HepG2 (cell line): ENCODE data around the gene RHOT1. TPM values are rescaled to one million over a fixed set of nuclear protein-coding genes. Genes with fewer than 3 reads are reported as not detected.

ENCODE experiments used
- ATAC-seq: fragments of 200-7000 bp; cut with Tn5 transposase; 3 replicates; pipeline ENCODE4 v1.9.1; 2020; ENCODE audit warnings: mild to moderate bottlenecking, moderate library complexity
- BruUV-seq: library from RNA; stranded (reverse); fragments of 400-500 nt; replicated peaks from 2 replicates; lab custom pipeline; 2021; lab: Mats Ljungman, UMichigan
- CTCF ChIA-PET: fragments of 300-600 bp; formaldehyde crosslinking; extraction: SDS; loops from one replicate; lab custom pipeline; 2021; ENCODE audit warnings: low total read pairs, inconsistent platforms, low intra/inter-chr PET ratio; lab: Yijun Ruan, JAX
- POLR2A ChIA-PET: fragments of 350-600 bp; sonication (Branson Sonifier 250); formaldehyde crosslinking; loops from one replicate; lab custom pipeline; 2020; ENCODE audit warnings: antibody characterized with exemption, inconsistent platforms; lab: Yijun Ruan, JAX
- DNase-seq: peaks from one replicate; pipeline ENCODE4 v3.0.0-alpha.2; 2015; ENCODE audit warnings: low spot score
- FAIRE-seq: peaks from 3 replicates; lab custom pipeline; 2011; peaks lifted over from hg19 to GRCh38; lab: Jason Lieb, UNC
- H2AFZ ChIP-seq: one replicate; pipeline ENCODE4 v1.6.1; 2011; ENCODE audit warnings: low read length, inconsistent platforms
- H3K27ac ChIP-seq: fragments of 300-600 bp; 3 replicates; pipeline ENCODE4 v1.8.0; 2011; ENCODE audit warnings: mixed run types, mild to moderate bottlenecking, mixed read lengths, low read length, inconsistent platforms; ENCODE audit not compliant: insufficient read depth; ENCODE audit errors: extremely low read length
- H3K27me3 ChIP-seq, 2 experiments: fragments of 200-600 bp in 1 of 2; 2 replicates in 1 of 2; 3 replicates in 1 of 2; pipeline versions ENCODE4 v1.6.0 to v1.8.0; 2011; ENCODE audit warnings: low read length in 2 of 2, mild to moderate bottlenecking in 2 of 2, moderate library complexity in 2 of 2, inconsistent platforms in 1 of 2; ENCODE audit not compliant: insufficient read depth in 2 of 2, control insufficient read depth in 1 of 2
- H3K36me3 ChIP-seq, 2 experiments: fragments of 200-600 bp in 1 of 2; replicated peaks in 1 of 2; 2 replicates in 1 of 2; 3 replicates in 1 of 2; pipeline versions ENCODE4 v1.5.1 to v1.8.0; 2011; ENCODE audit warnings: low read length in 2 of 2, inconsistent platforms in 1 of 2; ENCODE audit not compliant: insufficient read depth in 2 of 2, control insufficient read depth in 1 of 2
- H3K4me1 ChIP-seq: 2 replicates; pipeline ENCODE4 v1.5.1; 2012; ENCODE audit warnings: low read length, inconsistent platforms; ENCODE audit not compliant: insufficient read depth
- H3K4me2 ChIP-seq: 2 replicates; pipeline ENCODE4 v1.6.0; 2011; ENCODE audit warnings: low read depth, low read length, inconsistent platforms
- H3K4me3 ChIP-seq, 3 experiments: fragments of 200-600 bp in 1 of 3; sonication (generic), shearing (Covaris generic) in 1 of 3; replicated peaks in 1 of 3; 2 replicates each; pipeline ENCODE4 v1.5.1; 2011 to 2016; ENCODE audit warnings: low read length in 3 of 3, inconsistent platforms in 2 of 3, low read depth in 2 of 3, mild to moderate bottlenecking in 2 of 3, control low read depth in 1 of 3, mixed read lengths in 1 of 3; ENCODE audit not compliant: insufficient read depth in 1 of 3
- H3K79me2 ChIP-seq: one replicate; pipeline ENCODE4 v1.6.1; 2011; ENCODE audit warnings: low read length, inconsistent platforms; ENCODE audit not compliant: insufficient read depth
- H3K9ac ChIP-seq: 2 replicates; pipeline ENCODE4 v1.6.0; 2011; ENCODE audit warnings: mild to moderate bottlenecking, low read depth, low read length, inconsistent platforms; ENCODE audit not compliant: insufficient read depth
- H3K9me3 ChIP-seq: 2 replicates; pipeline ENCODE4 v1.5.1; 2012; ENCODE audit warnings: mild to moderate bottlenecking, low read length
- H4K20me1 ChIP-seq: 2 replicates; pipeline ENCODE4 v1.6.0; 2011; ENCODE audit warnings: inconsistent platforms, mild to moderate bottlenecking, low read length, moderate library complexity; ENCODE audit not compliant: insufficient read depth
- AGO2 ChIP-seq: fragments of 200-400 bp; formaldehyde crosslinking; optimal IDR thresholded peaks from 2 replicates; pipeline ENCODE3; 2017; ENCODE audit warnings: mild to moderate bottlenecking, low read depth, low read length, moderate library complexity
- BRCA1 ChIP-seq: sonication (generic); formaldehyde crosslinking; IDR thresholded peaks from 2 replicates; pipeline ENCODE4 v1.4.0; 2020; ENCODE audit warnings: missing genetic modification reagents
- CENPX ChIP-seq: sonication (generic); formaldehyde crosslinking; IDR thresholded peaks from 2 replicates; pipeline ENCODE4 v1.9.0; 2021; ENCODE audit warnings: mild to moderate bottlenecking, missing genetic modification reagents, moderate library complexity
- CREB3 ChIP-seq: sonication (generic); formaldehyde crosslinking; IDR thresholded peaks from 2 replicates; pipeline ENCODE4 v1.5.0; 2020; ENCODE audit warnings: missing genetic modification reagents
- GATAD1 ChIP-seq: IDR thresholded peaks from 2 replicates; pipeline ENCODE4 v1.6.1; 2016; ENCODE audit warnings: missing genetic modification reagents, missing compliant biosample characterization
- GZF1 ChIP-seq: sonication (generic); formaldehyde crosslinking; IDR thresholded peaks from 2 replicates; pipeline ENCODE4 v1.5.1; 2020; ENCODE audit warnings: mild to moderate bottlenecking, missing genetic modification reagents
- KLF13 ChIP-seq: sonication (generic); formaldehyde crosslinking; IDR thresholded peaks from 2 replicates; pipeline ENCODE4 v1.4.0; 2020; ENCODE audit warnings: mild to moderate bottlenecking, missing genetic modification reagents
- KMT2A ChIP-seq: sonication (generic); formaldehyde crosslinking; IDR thresholded peaks from 2 replicates; pipeline ENCODE4 v1.4.0; 2020; ENCODE audit warnings: missing genetic modification reagents
- MIER3 ChIP-seq: IDR thresholded peaks from 2 replicates; pipeline ENCODE4 v1.6.1; 2016; ENCODE audit warnings: missing compliant biosample characterization, borderline replicate concordance
- MYNN ChIP-seq: sonication (generic); formaldehyde crosslinking; IDR thresholded peaks from 2 replicates; pipeline ENCODE4 v1.4.0; 2020; ENCODE audit warnings: mild to moderate bottlenecking, low read depth, missing genetic modification reagents
- REL ChIP-seq: sonication (generic); formaldehyde crosslinking; conservative IDR thresholded peaks from 2 replicates; pipeline ENCODE4 v1.8.0; 2022; ENCODE audit warnings: mild to moderate bottlenecking, missing genetic modification reagents, moderate library complexity
- STAT5B ChIP-seq: sonication (generic); formaldehyde crosslinking; IDR thresholded peaks from 2 replicates; pipeline ENCODE4 v1.4.0; 2020; ENCODE audit warnings: missing genetic modification reagents
- XRCC5 ChIP-seq: fragments of 200-400 bp; formaldehyde crosslinking; optimal IDR thresholded peaks from 2 replicates; pipeline ENCODE3; 2017; ENCODE audit warnings: mild to moderate bottlenecking, low read length
- YEATS2 ChIP-seq: sonication (generic); formaldehyde crosslinking; IDR thresholded peaks from 2 replicates; pipeline ENCODE4 v1.4.0; 2020; ENCODE audit warnings: missing genetic modification reagents, borderline replicate concordance
- ZNF121 ChIP-seq: sonication (generic); formaldehyde crosslinking; IDR thresholded peaks from 2 replicates; pipeline ENCODE4 v1.5.0; 2020; ENCODE audit warnings: mild to moderate bottlenecking, missing genetic modification reagents
- WGBS: methylation state at CpG from one replicate; pipeline ENCODE4 v1.1.6; 2017; ENCODE audit warnings: low lambda C conversion rate; 5-methylcytosine and 5-hydroxymethylcytosine counted together
- in situ Hi-C: cut with HindIII; loops from 2 replicates; pipeline ENCODE4 v1.10.0; 2017; ENCODE audit warnings: low pct_unique_long_range_greater_than_20kb; ENCODE audit not compliant: extremely low pct_ligation_motif_present
- intact Hi-C: fragments of 100-400 bp; cut with micrococcal nuclease; formaldehyde crosslinking; loops from one replicate; pipeline ENCODE4 v1.10.0; 2022; ENCODE audit not compliant: unreplicated experiment
- polyA plus RNA-seq, 8 experiments: library from polyadenylated mRNA; depleted of rRNA in 3 of 8; stranded (reverse) in 7 of 8; unstranded in 1 of 8; fragments of >200 nt; fragmentation: Illumina TruSeq in 4 of 8; extraction: Trizol in 4 of 8; gene quantifications; 2 replicates each; pipeline versions ENCODE4 v1.2.1 to v1.2.3, GENCODE V29; 2011 to 2016; ENCODE audit warnings: low read depth in 4 of 8, missing spikeins in 1 of 8, mixed read lengths in 1 of 8; ENCODE audit not compliant: insufficient read depth in 1 of 8
- total RNA-seq, 5 experiments: library from RNA; depleted of rRNA; stranded (reverse); fragments of >200 nt; fragmentation: Illumina TruSeq; extraction: Trizol; gene quantifications; 2 replicates each; pipeline ENCODE4 v1.2.3, GENCODE V29; 2016; ENCODE audit warnings: low read depth in 1 of 5
- TF ChIP-seq, protein P1 (sequence below): sonication (generic); formaldehyde crosslinking; IDR thresholded peaks from 2 replicates; pipeline ENCODE4 v1.5.0; 2020; ENCODE audit warnings: mild to moderate bottlenecking, missing genetic modification reagents, borderline replicate concordance
- TF ChIP-seq, protein P2 (sequence below): sonication (generic); formaldehyde crosslinking; IDR thresholded peaks from 2 replicates; pipeline ENCODE4 v1.4.0; 2020; ENCODE audit warnings: missing genetic modification reagents, mild to moderate bottlenecking, borderline replicate concordance

The RHOT1 gene
- total and polyA plus RNA-seq, 2 of the 13 experiments (the other 11 are each of a cell fraction or from before 2014, with no cell fraction given) = 25.6 to 41.5 TPM

DNA sequence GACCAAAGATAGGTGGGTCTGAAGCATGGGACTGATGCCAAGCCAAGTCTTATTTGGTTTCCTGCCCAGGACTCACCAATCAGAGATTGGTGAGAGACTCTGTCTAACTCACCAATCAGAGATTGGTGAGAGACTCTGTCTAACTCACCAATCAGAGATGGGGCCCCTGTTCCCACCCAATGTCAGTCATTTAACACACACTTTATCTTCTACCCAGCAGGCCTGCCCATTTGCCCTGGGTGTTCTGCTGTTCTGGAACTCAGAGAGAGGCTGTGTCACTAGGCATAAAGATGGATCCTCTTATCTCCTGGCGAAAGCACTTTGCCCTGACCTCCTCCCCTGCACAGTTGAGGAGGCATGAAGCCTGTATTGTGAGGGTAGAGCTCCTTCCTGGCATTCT is 5.4 kb upstream of the RHOT1 start:
- ATAC-seq (no peak), FAIRE-seq (no peak), DNase-seq (no peak)
- H3K36me3 ChIP-seq = no peaks in the 10 kb centered on the region
- no peak overlapping the region for H2AFZ ChIP-seq
- no peaks in the 10 kb centered on the region for H3K79me2 ChIP-seq
- CTCF ChIA-PET = no interaction called here
- H3K27ac ChIP-seq = no peak overlapping the region
- in situ Hi-C loops (no loop called here), intact Hi-C loops (no loop called here)
- H3K4me2 ChIP-seq = no peak overlapping the region
- TF ChIP-seq, protein P1, sequence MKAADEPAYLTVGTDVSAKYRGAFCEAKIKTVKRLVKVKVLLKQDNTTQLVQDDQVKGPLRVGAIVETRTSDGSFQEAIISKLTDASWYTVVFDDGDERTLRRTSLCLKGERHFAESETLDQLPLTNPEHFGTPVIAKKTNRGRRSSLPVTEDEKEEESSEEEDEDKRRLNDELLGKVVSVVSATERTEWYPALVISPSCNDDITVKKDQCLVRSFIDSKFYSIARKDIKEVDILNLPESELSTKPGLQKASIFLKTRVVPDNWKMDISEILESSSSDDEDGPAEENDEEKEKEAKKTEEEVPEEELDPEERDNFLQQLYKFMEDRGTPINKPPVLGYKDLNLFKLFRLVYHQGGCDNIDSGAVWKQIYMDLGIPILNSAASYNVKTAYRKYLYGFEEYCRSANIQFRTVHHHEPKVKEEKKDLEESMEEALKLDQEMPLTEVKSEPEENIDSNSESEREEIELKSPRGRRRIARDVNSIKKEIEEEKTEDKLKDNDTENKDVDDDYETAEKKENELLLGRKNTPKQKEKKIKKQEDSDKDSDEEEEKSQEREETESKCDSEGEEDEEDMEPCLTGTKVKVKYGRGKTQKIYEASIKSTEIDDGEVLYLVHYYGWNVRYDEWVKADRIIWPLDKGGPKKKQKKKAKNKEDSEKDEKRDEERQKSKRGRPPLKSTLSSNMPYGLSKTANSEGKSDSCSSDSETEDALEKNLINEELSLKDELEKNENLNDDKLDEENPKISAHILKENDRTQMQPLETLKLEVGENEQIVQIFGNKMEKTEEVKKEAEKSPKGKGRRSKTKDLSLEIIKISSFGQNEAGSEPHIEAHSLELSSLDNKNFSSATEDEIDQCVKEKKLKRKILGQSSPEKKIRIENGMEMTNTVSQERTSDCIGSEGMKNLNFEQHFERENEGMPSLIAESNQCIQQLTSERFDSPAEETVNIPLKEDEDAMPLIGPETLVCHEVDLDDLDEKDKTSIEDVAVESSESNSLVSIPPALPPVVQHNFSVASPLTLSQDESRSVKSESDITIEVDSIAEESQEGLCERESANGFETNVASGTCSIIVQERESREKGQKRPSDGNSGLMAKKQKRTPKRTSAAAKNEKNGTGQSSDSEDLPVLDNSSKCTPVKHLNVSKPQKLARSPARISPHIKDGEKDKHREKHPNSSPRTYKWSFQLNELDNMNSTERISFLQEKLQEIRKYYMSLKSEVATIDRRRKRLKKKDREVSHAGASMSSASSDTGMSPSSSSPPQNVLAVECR (CRISPR knock-in tag) = no peak
- TF ChIP-seq KMT2A (CRISPR knock-in tag) (no peak), STAT5B (CRISPR knock-in tag) (no peak), CREB3 (CRISPR knock-in tag) (no peak), KLF13 (CRISPR knock-in tag) (no peak), AGO2 (no peak), MYNN (no peak), GATAD1 (CRISPR knock-in tag) (no peak), YEATS2 (CRISPR knock-in tag) (no peak), CENPX (CRISPR knock-in tag) (no peak), XRCC5 (no peak), BRCA1 (CRISPR knock-in tag) (no peak), GZF1 (CRISPR knock-in tag) (no peak), ZNF121 (CRISPR knock-in tag) (no peak), REL (CRISPR knock-in tag) (no peak), MIER3 (CRISPR knock-in tag) (no peak)
- TF ChIP-seq, protein P2, sequence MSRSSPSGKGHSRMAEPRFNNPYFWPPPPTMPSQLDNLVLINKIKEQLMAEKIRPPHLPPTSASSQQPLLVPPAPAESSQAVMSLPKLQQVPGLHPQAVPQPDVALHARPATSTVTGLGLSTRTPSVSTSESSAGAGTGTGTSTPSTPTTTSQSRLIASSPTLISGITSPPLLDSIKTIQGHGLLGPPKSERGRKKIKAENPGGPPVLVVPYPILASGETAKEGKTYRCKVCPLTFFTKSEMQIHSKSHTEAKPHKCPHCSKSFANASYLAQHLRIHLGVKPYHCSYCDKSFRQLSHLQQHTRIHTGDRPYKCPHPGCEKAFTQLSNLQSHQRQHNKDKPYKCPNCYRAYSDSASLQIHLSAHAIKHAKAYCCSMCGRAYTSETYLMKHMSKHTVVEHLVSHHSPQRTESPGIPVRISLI = no peak
- no peak overlapping the region for H3K4me3 ChIP-seq
- no peak overlapping the region for H3K9ac ChIP-seq
- peaks cover 26% of the 10 kb centered on the region for H3K4me1 ChIP-seq
- POLR2A ChIA-PET = no interaction called here
- 0% methylated on average over 1 of the region's 1 CpG for WGBS
- no peaks in the 10 kb centered on the region; a peak in 1 of 5 replicates for H3K27me3 ChIP-seq
- peaks cover 16% of the 10 kb centered on the region; the same call in 1 of the 2 replicates for H3K9me3 ChIP-seq
- BruUV-seq = no TSS peak
- H4K20me1 ChIP-seq = no peaks in the 10 kb centered on the region
